HUES48 (cell line): Measurements from ENCODE around the gene RNGTT.

ENCODE experiments used
- H3K27ac ChIP-seq: one replicate; pipeline ENCODE4 v1.7.0; 2013; ENCODE audit warnings: low read depth, low read length, inconsistent platforms
- H3K27me3 ChIP-seq: 2 replicates; pipeline ENCODE4 v1.6.1; 2013; ENCODE audit warnings: mild to moderate bottlenecking, low read length; ENCODE audit not compliant: control insufficient read depth, insufficient read depth
- H3K36me3 ChIP-seq: 2 replicates; pipeline ENCODE4 v1.6.1; 2013; ENCODE audit warnings: low read length; ENCODE audit not compliant: control insufficient read depth, insufficient read depth
- H3K4me1 ChIP-seq: 2 replicates; pipeline ENCODE4 v1.6.1; 2013; ENCODE audit warnings: mild to moderate bottlenecking, low read length; ENCODE audit not compliant: control insufficient read depth, insufficient read depth
- H3K4me3 ChIP-seq: 2 replicates; pipeline ENCODE4 v1.5.1; 2013; ENCODE audit warnings: mild to moderate bottlenecking, low read depth, low read length
- H3K9ac ChIP-seq: 2 replicates; pipeline ENCODE4 v1.6.1; 2013; ENCODE audit warnings: mild to moderate bottlenecking, low read depth, low read length, moderate library complexity
- H3K9me3 ChIP-seq: 2 replicates; pipeline ENCODE4 v1.6.1; 2013; ENCODE audit warnings: low read length; ENCODE audit not compliant: control insufficient read depth, insufficient read depth

RNGTT gene

GRCh38 chr6:88572449-88573139 is 390.8 kb downstream of the RNGTT start:
- Histone ChIP-seq H3K4me1 (peaks cover 13% of the 10 kb centered on the region; the same call in 1 of the 2 replicates), H3K36me3 (no peaks in the 10 kb centered on the region), H3K27ac (no peak overlapping the region), H3K9ac (no peak overlapping the region), H3K27me3 (no peaks in the 10 kb centered on the region), H3K4me3 (no peak overlapping the region), H3K9me3 (peaks cover 14% of the 10 kb centered on the region; the same call in 1 of the 2 replicates)

- no peaks in the 10 kb centered on the region for H3K27me3 ChIP-seq
- no peaks in the 10 kb centered on the region for H3K36me3 ChIP-seq
- H3K27ac ChIP-seq = no peak overlapping the region
- H3K4me1 ChIP-seq = peaks cover 14% of the 10 kb centered on the region
- H3K9ac ChIP-seq = no peak overlapping the region
- peaks cover 14% of the 10 kb centered on the region; the same call in 1 of the 2 replicates for H3K9me3 ChIP-seq
- H3K4me3 ChIP-seq = no peak overlapping the region
Measured at GRCh38 chr6:88569959-88570358, 393.5 kb downstream of the RNGTT start.

- Histone ChIP-seq H3K27me3 (no peaks in the 10 kb centered on the region), H3K4me1 (peaks cover 3% of the 10 kb centered on the region; the same call in 1 of the 2 replicates), H3K27ac (no peak overlapping the region), H3K4me3 (no peak overlapping the region), H3K9me3 (peaks cover 14% of the 10 kb centered on the region; the same call in 1 of the 2 replicates), H3K9ac (no peak overlapping the region), H3K36me3 (no peaks in the 10 kb centered on the region)
Measured at GRCh38 chr6:88567696-88568095, 395.7 kb downstream of the RNGTT start.

- no peak overlapping the region for H3K27ac ChIP-seq
- H3K36me3 ChIP-seq = no peaks in the 10 kb centered on the region
- H3K27me3 ChIP-seq = no peaks in the 10 kb centered on the region
- peaks cover 14% of the 10 kb centered on the region; the same call in 1 of the 2 replicates for H3K9me3 ChIP-seq
- H3K4me3 ChIP-seq = no peak overlapping the region
- H3K9ac ChIP-seq = no peak overlapping the region
- peaks cover 3% of the 10 kb centered on the region; the same call in 1 of the 2 replicates for H3K4me1 ChIP-seq
Measured at GRCh38 chr6:88566746-88567534, 396.5 kb downstream of the RNGTT start.

- Histone ChIP-seq H3K9ac (no peak overlapping the region), H3K36me3 (no peaks in the 10 kb centered on the region), H3K27ac (no peak overlapping the region), H3K4me1 (peaks cover 3% of the 10 kb centered on the region; the same call in 1 of the 2 replicates), H3K4me3 (no peak overlapping the region), H3K27me3 (no peaks in the 10 kb centered on the region), H3K9me3 (peaks cover 14% of the 10 kb centered on the region; the same call in 1 of the 2 replicates)
Measured at GRCh38 chr6:88565836-88566235, 397.6 kb downstream of the RNGTT start.

GRCh38 chr6:88565409-88565811 is 398.0 kb downstream of the RNGTT start:
- H3K9ac ChIP-seq = no peak overlapping the region
- no peaks in the 10 kb centered on the region for H3K27me3 ChIP-seq
- no peak overlapping the region for H3K4me3 ChIP-seq
- H3K36me3 ChIP-seq = no peaks in the 10 kb centered on the region
- H3K27ac ChIP-seq = no peak overlapping the region
- peaks cover 3% of the 10 kb centered on the region; the same call in 1 of the 2 replicates for H3K4me1 ChIP-seq
- H3K9me3 ChIP-seq = peaks cover 13% of the 10 kb centered on the region; the same call in 1 of the 2 replicates

GRCh38 chr6:88563277-88563625 is 400.2 kb downstream of the RNGTT start:
- H3K9ac ChIP-seq = no peak overlapping the region
- H3K4me1 ChIP-seq = peaks cover 3% of the 10 kb centered on the region; the same call in 1 of the 2 replicates
- H3K36me3 ChIP-seq = no peaks in the 10 kb centered on the region
- H3K27me3 ChIP-seq = no peaks in the 10 kb centered on the region
- H3K4me3 ChIP-seq = no peak overlapping the region
- no peak overlapping the region for H3K27ac ChIP-seq
- no peaks in the 10 kb centered on the region for H3K9me3 ChIP-seq

- H3K9ac ChIP-seq = no peak overlapping the region
- no peak overlapping the region for H3K27ac ChIP-seq
- peaks cover 3% of the 10 kb centered on the region; the same call in 1 of the 2 replicates for H3K4me1 ChIP-seq
- no peaks in the 10 kb centered on the region for H3K36me3 ChIP-seq
- no peak overlapping the region for H3K4me3 ChIP-seq
- no peaks in the 10 kb centered on the region for H3K9me3 ChIP-seq
- H3K27me3 ChIP-seq = no peaks in the 10 kb centered on the region
Measured at GRCh38 chr6:88562353-88563276, 400.8 kb downstream of the RNGTT start.

- no peak overlapping the region for H3K27ac ChIP-seq
Measured at GRCh38 chr6:88561954-88562315, 401.5 kb downstream of the RNGTT start.

GRCh38 chr6:88561034-88561953 is 402.1 kb downstream of the RNGTT start:
- Histone ChIP-seq H3K27me3 (no peaks in the 10 kb centered on the region), H3K27ac (no peak overlapping the region), H3K36me3 (no peaks in the 10 kb centered on the region), H3K4me3 (no peak overlapping the region), H3K9ac (no peak overlapping the region), H3K4me1 (no peaks in the 10 kb centered on the region), H3K9me3 (no peaks in the 10 kb centered on the region)

More at GRCh38 chr6:88561954-88562315, 401.5 kb downstream of the RNGTT start:
- Histone ChIP-seq H3K36me3 (no peaks in the 10 kb centered on the region), H3K27me3 (no peaks in the 10 kb centered on the region), H3K9me3 (no peaks in the 10 kb centered on the region), H3K4me3 (no peak overlapping the region), H3K9ac (no peak overlapping the region), H3K4me1 (no peaks in the 10 kb centered on the region)
